ENCODE results near the gene PREX1.

DNA sequence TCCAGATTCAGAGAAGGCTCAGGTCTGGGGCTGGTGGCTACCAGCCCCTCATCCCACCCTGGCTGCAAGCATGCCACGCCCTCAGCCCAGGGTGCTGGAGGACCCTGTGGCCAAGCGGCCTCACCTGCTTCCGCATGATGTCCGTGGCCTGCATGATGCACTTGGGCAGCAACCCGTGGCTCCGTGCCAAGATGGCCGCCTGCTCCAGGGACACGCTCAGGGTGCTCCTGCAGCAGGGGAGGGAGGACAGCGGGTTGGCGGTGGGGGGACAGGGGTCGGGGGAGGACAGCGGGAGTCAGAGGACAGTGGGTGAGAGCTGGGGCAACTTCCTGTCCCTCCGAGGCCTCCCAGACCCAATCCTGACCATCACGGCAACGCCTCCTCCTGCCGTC, 200.1 kb downstream of the PREX1 start:
- no peak for TF ChIP-seq POLR2AphosphoS5 (IDR thresholded peaks at IDR 0.05; ENCODE audit: low read depth, low read length)
- no peak for TF ChIP-seq ELF1 (IDR thresholded peaks at IDR 0.05)
- no peak for TF ChIP-seq CTCF (IDR thresholded peaks at IDR 0.05)
- no peak for TF ChIP-seq RAD21 (IDR thresholded peaks at IDR 0.05; ENCODE audit: low read length)
- TF ChIP-seq SMC3 (IDR thresholded peaks at IDR 0.05; ENCODE audit: low read depth, low read length): no peak
- TF ChIP-seq RCOR1 (IDR thresholded peaks at IDR 0.05; ENCODE audit: low read length): no peak
- no peak for TF ChIP-seq TCF12 (IDR thresholded peaks at IDR 0.05)
- TF ChIP-seq EP300 (IDR thresholded peaks at IDR 0.05; ENCODE audit: borderline replicate concordance in 1 of 2, low read depth in 1 of 2, low read length in 1 of 2): no peak
- TF ChIP-seq GATA2 (CRISPR knock-in tag; IDR thresholded peaks at IDR 0.05): no peak
